Memory B cell (primary cell): ENCODE measurements around the gene CEP43.

ENCODE experiments used
- ATAC-seq: fragments of 150-1000 bp; cut with Tn5 transposase; 2 replicates; pipeline ENCODE4 v1.10.0; 2021; ENCODE audit warnings: low read depth, mild to moderate bottlenecking, moderate library complexity
- DNase-seq, 2 donors: peaks; one replicate each; pipeline ENCODE4 v3.0.0; 2022; ENCODE audit warnings: low spot score in 2 of 2
- H3K27ac Mint-ChIP-seq: one replicate; pipeline ENCODE4 v1.8.0; 2022; ENCODE audit warnings: mild to moderate bottlenecking, moderate library complexity, mixed read lengths
- H3K27me3 Mint-ChIP-seq: one replicate; pipeline ENCODE4 v1.8.0; 2022; ENCODE audit warnings: mixed read lengths
- H3K36me3 Mint-ChIP-seq: one replicate; pipeline ENCODE4 v1.8.0; 2022; ENCODE audit warnings: mild to moderate bottlenecking, mixed read lengths
- H3K4me1 Mint-ChIP-seq: one replicate; pipeline ENCODE4 v1.8.0; 2022; ENCODE audit warnings: mixed read lengths
- H3K4me3 Mint-ChIP-seq: one replicate; pipeline ENCODE4 v1.8.0; 2022; ENCODE audit warnings: mild to moderate bottlenecking, moderate library complexity, mixed read lengths
- H3K9me3 Mint-ChIP-seq: one replicate; pipeline ENCODE4 v1.8.0; 2022; ENCODE audit warnings: mixed read lengths

The CEP43 gene

DNA sequence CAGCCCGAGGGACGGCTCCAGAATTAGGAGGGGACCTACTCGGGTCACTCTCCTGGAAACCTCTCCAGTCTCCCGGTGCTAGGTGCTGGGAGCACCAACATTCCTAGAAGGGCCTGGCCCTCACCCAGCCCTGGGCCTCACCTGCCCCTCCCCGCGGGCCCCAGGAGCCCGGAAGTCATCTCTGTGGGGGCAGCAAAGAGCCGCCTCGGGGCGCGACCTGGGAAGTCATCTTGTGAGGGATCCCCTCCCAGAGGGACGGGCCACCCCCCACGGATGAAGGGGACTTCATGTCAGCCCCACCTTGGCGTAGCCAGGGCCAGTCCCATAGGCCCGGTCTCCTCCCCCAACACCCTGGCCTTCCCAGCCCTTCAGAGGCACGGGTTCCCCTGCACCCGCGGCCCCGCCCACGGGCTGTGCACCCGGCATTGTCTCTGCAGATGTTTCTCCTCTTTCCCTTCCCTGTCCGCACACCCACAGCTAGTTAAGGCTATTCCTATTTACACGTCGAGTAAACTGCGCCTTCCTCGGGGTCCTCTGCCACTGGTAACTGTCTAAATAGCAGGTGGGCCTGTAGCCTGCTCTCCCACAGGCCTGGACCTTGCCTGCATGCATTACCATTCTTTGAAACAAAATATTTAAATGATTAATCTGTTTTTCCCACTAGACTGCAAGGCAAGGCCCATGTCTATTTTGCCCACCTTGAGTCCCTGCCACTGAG lies 42.0 kb upstream of the CEP43 start:
- DNase-seq, result peak in 1 of 2 donors; percentile 51
- peaks cover 18% of the 10 kb centered on the region for H3K36me3 Mint-ChIP-seq
- peak overlapping the region; percentile 95 for H3K4me3 Mint-ChIP-seq
- peak overlapping the region; percentile 95 for H3K27ac Mint-ChIP-seq
- H3K27me3 Mint-ChIP-seq, result no peaks in the 10 kb centered on the region
- H3K4me1 Mint-ChIP-seq, result peaks cover 55% of the 10 kb centered on the region
- ATAC-seq, result peak; percentile 6
- H3K9me3 Mint-ChIP-seq, result no peaks in the 10 kb centered on the region

GRCh38 chr6:166957805-166958076 lies 41.5 kb upstream of the CEP43 start:
- DNase-seq, result no peak
- no peaks in the 10 kb centered on the region for H3K27me3 Mint-ChIP-seq

GRCh38 chr6:166958926-166959861 lies 40.0 kb upstream of the CEP43 start:
- peak; percentile 50 for ATAC-seq
- no peaks in the 10 kb centered on the region for H3K27me3 Mint-ChIP-seq
- peaks cover 9% of the 10 kb centered on the region for H3K36me3 Mint-ChIP-seq
- no peaks in the 10 kb centered on the region for H3K9me3 Mint-ChIP-seq
- DNase-seq, result peak; percentile 44 to 53
- peak overlapping the region; percentile 87 for H3K4me3 Mint-ChIP-seq
- H3K27ac Mint-ChIP-seq, result peak overlapping the region; percentile 95
- H3K4me1 Mint-ChIP-seq, result peaks cover 44% of the 10 kb centered on the region

More at GRCh38 chr6:166957805-166958076, 41.5 kb upstream of the CEP43 start:
- no peaks in the 10 kb centered on the region for H3K9me3 Mint-ChIP-seq
- peaks cover 51% of the 10 kb centered on the region for H3K4me1 Mint-ChIP-seq
- peak overlapping the region; percentile 95 for H3K4me3 Mint-ChIP-seq
- peak overlapping the region; percentile 95 for H3K27ac Mint-ChIP-seq
- no peak for ATAC-seq
- peaks cover 16% of the 10 kb centered on the region for H3K36me3 Mint-ChIP-seq

- H3K27ac Mint-ChIP-seq, result peak overlapping the region; percentile 95
- H3K9me3 Mint-ChIP-seq, result no peaks in the 10 kb centered on the region
- no peaks in the 10 kb centered on the region for H3K27me3 Mint-ChIP-seq
- H3K36me3 Mint-ChIP-seq, result peaks cover 7% of the 10 kb centered on the region
- ATAC-seq (no peak), DNase-seq (no peak)
- H3K4me3 Mint-ChIP-seq, result peak overlapping the region; percentile 87
- H3K4me1 Mint-ChIP-seq, result peaks cover 40% of the 10 kb centered on the region
These were observed 39.1 kb upstream of the CEP43 start for GRCh38 chr6:166959911-166960608.

- peak overlapping the region; percentile 87 for H3K4me3 Mint-ChIP-seq
- H3K4me1 Mint-ChIP-seq, result peaks cover 37% of the 10 kb centered on the region
- no peaks in the 10 kb centered on the region for H3K9me3 Mint-ChIP-seq
- peaks cover 3% of the 10 kb centered on the region for H3K36me3 Mint-ChIP-seq
- ATAC-seq (no peak), DNase-seq (no peak)
- peak overlapping the region; percentile 95 for H3K27ac Mint-ChIP-seq
- H3K27me3 Mint-ChIP-seq, result no peaks in the 10 kb centered on the region
These were observed 38.6 kb upstream of the CEP43 start for GRCh38 chr6:166960609-166960978.

GRCh38 chr6:166966268-166966667 lies 32.9 kb upstream of the CEP43 start:
- peaks cover 1% of the 10 kb centered on the region for H3K9me3 Mint-ChIP-seq
- H3K27me3 Mint-ChIP-seq, result no peaks in the 10 kb centered on the region
- H3K4me3 Mint-ChIP-seq, result no peak overlapping the region
- H3K36me3 Mint-ChIP-seq, result peaks cover 5% of the 10 kb centered on the region
- H3K27ac Mint-ChIP-seq, result no peak overlapping the region
- DNase-seq, result no peak
- no peak for ATAC-seq
- H3K4me1 Mint-ChIP-seq, result peaks cover 15% of the 10 kb centered on the region

GRCh38 chr6:166969390-166970002 lies 29.7 kb upstream of the CEP43 start:
- Mint-ChIP-seq H3K27ac (no peak overlapping the region), H3K36me3 (peaks cover 3% of the 10 kb centered on the region), H3K4me3 (no peak overlapping the region), H3K27me3 (no peaks in the 10 kb centered on the region), H3K9me3 (peaks cover 1% of the 10 kb centered on the region), H3K4me1 (peaks cover 10% of the 10 kb centered on the region)
- ATAC-seq, result no peak
- DNase-seq, result no peak

GRCh38 chr6:166970091-166970490 lies 29.1 kb upstream of the CEP43 start:
- DNase-seq, result no peak
- Mint-ChIP-seq H3K27ac (no peak overlapping the region), H3K4me1 (peaks cover 10% of the 10 kb centered on the region), H3K4me3 (no peak overlapping the region), H3K36me3 (peaks cover 3% of the 10 kb centered on the region), H3K9me3 (peaks cover 1% of the 10 kb centered on the region), H3K27me3 (no peaks in the 10 kb centered on the region)
- ATAC-seq, result no peak

- peaks cover 3% of the 10 kb centered on the region for H3K36me3 Mint-ChIP-seq
- no peak overlapping the region for H3K4me3 Mint-ChIP-seq
- H3K9me3 Mint-ChIP-seq, result peaks cover 1% of the 10 kb centered on the region
- DNase-seq (no peak), ATAC-seq (no peak)
- H3K4me1 Mint-ChIP-seq, result peaks cover 10% of the 10 kb centered on the region
- no peak overlapping the region for H3K27ac Mint-ChIP-seq
- H3K27me3 Mint-ChIP-seq, result no peaks in the 10 kb centered on the region
These were observed 28.4 kb upstream of the CEP43 start for GRCh38 chr6:166970776-166971175.

DNA sequence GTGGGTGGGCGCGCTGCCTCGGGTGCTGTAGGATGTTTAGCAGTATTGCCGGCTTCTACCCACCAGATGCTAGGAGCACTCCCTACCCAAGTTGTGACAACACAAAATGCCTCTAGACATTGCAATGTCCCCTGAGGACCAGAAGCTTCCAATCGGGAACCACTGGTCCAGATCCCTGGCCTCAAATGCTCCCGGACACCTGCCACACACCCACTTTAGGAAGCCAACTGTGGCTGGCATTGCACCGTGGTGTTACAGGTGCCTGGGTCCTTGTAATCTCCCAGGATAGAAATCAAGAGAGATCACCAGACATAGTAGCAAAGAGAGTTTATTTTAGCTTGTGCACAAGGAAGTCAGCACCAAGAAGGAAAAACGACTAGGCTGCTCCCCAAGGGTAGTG lies 27.9 kb upstream of the CEP43 start:
- peaks cover 10% of the 10 kb centered on the region for H3K4me1 Mint-ChIP-seq

DNA sequence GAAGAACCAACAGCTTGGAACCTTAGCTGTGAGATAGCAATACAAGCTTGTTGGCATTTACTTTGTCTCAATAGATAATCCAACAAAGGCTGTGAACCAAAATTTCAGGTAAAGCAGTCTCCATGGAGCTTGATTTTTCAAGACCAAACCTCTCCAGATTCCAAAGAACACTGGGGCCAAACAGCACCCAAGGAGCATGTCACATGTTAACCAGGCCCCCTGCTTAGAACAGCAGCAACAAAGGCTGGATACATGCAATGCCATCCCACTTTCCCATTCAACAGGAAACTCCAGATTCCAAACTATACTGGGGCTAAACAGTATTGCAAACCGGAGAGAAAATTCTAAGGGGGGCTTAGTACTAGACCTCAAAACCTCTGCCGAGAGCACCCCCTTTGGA lies 27.1 kb upstream of the CEP43 start:
- H3K4me1 Mint-ChIP-seq, result peaks cover 10% of the 10 kb centered on the region
- H3K9me3 Mint-ChIP-seq, result peaks cover 1% of the 10 kb centered on the region
- H3K27me3 Mint-ChIP-seq, result no peaks in the 10 kb centered on the region
- peaks cover 3% of the 10 kb centered on the region for H3K36me3 Mint-ChIP-seq
- no peak overlapping the region for H3K4me3 Mint-ChIP-seq
- ATAC-seq (no peak), DNase-seq (no peak)
- H3K27ac Mint-ChIP-seq, result no peak overlapping the region

More for the DNA sequence above, 27.9 kb upstream of the CEP43 start:
- Mint-ChIP-seq H3K27ac (no peak overlapping the region), H3K4me3 (no peak overlapping the region), H3K27me3 (no peaks in the 10 kb centered on the region), H3K9me3 (peaks cover 1% of the 10 kb centered on the region), H3K36me3 (peaks cover 3% of the 10 kb centered on the region)
- ATAC-seq (no peak), DNase-seq (no peak)

GRCh38 chr6:166976636-166977035 lies 22.6 kb upstream of the CEP43 start:
- no peak for DNase-seq
- H3K9me3 Mint-ChIP-seq, result no peaks in the 10 kb centered on the region
- no peak overlapping the region for H3K4me3 Mint-ChIP-seq
- no peak for ATAC-seq
- H3K4me1 Mint-ChIP-seq, result no peaks in the 10 kb centered on the region
- no peak overlapping the region for H3K27ac Mint-ChIP-seq
- no peaks in the 10 kb centered on the region for H3K27me3 Mint-ChIP-seq
- peaks cover 4% of the 10 kb centered on the region for H3K36me3 Mint-ChIP-seq

- Mint-ChIP-seq H3K27ac (no peak overlapping the region), H3K36me3 (peaks cover 9% of the 10 kb centered on the region)
These were observed 21.3 kb upstream of the CEP43 start for GRCh38 chr6:166977621-166978525.

More at GRCh38 chr6:166977621-166978525, 21.3 kb upstream of the CEP43 start:
- ATAC-seq, result no peak
- H3K9me3 Mint-ChIP-seq, result peaks cover 1% of the 10 kb centered on the region
- no peak for DNase-seq
- no peak overlapping the region for H3K4me3 Mint-ChIP-seq
- peaks cover 3% of the 10 kb centered on the region for H3K4me1 Mint-ChIP-seq
- no peaks in the 10 kb centered on the region for H3K27me3 Mint-ChIP-seq
